SK-MEL-5 (cell line): ENCODE measurements around the gene PYGM. TPM values are rescaled to one million over a fixed set of nuclear protein-coding genes. Genes with fewer than 3 reads are reported as not detected.
A peak's percentile ranks its signal among the peaks of the same experiment; 100 is the strongest.

Experiments used
- DNase-seq: peaks from one replicate; pipeline ENCODE4 v3.0.0-alpha.2; 2016; ENCODE audit warnings: low read depth, low spot score
- in situ Hi-C: cut with HindIII; loops from 2 replicates; pipeline ENCODE4 v1.10.0; 2016; ENCODE audit warnings: low sequenced_read_pairs, high pct_unique_total_duplicates, low pct_unique_long_range_greater_than_20kb
- polyA plus RNA-seq, 2 experiments: library from polyadenylated mRNA; depleted of rRNA; stranded (reverse); fragments of >200 nt; gene quantifications; 2 replicates each; pipeline ENCODE4 v1.2.3, GENCODE V29; 2015
- total RNA-seq: library from RNA; depleted of rRNA; stranded (reverse); fragments of >200 nt; shearing (Covaris generic); gene quantifications from 2 replicates; pipeline ENCODE4 v1.2.3, GENCODE V29; 2014; rRNA removed

The PYGM gene
- total RNA-seq = 0.05 and 0.08 TPM in 2 replicates
- 0.02 and 0.05 TPM in 2 replicates for polyA plus RNA-seq (2015; cell fraction: cytosol; rRNA removed)
- polyA plus RNA-seq (2015; cell fraction: nucleus; rRNA removed) = 1.2 and 1.5 TPM in 2 replicates

- no peak for DNase-seq
- in situ Hi-C loops = no loop called here
Observed at GRCh38 chr11:64759722-64760719, at the start of gene PYGM. Gene PYGM, minus strand, starts transcription at chr11:64759974. Its CDS starts 76 bp downstream, at chr11:64759898.

GRCh38 chr11:64805481-64805880, 45.7 kb upstream of the PYGM start:
- no peak for DNase-seq
- in situ Hi-C loops = no loop called here

- in situ Hi-C loops = no loop called here
- peak; percentile 40 for DNase-seq
Observed at GRCh38 chr11:64804346-64805210, 44.8 kb upstream of the PYGM start.

GRCh38 chr11:64803846-64804345, 44.1 kb upstream of the PYGM start:
- in situ Hi-C loops = no loop called here
- DNase-seq = no peak

GRCh38 chr11:64803158-64803845, 43.5 kb upstream of the PYGM start, which contains the start of gene MAP4K2:
Gene MAP4K2, minus strand, starts transcription at chr11:64803214. Its CDS starts 65 bp downstream, at chr11:64803149.
- DNase-seq = peak; percentile 84
- in situ Hi-C loops = no loop called here

- in situ Hi-C loops = no loop called here
- DNase-seq = no peak
Observed at GRCh38 chr11:64802370-64803157, 42.8 kb upstream of the PYGM start.

GRCh38 chr11:64801561-64802369, 42.0 kb upstream of the PYGM start:
- DNase-seq = no peak
- in situ Hi-C loops = no loop called here

GRCh38 chr11:64801158-64801464, 41.3 kb upstream of the PYGM start:
- in situ Hi-C loops = no loop called here

GRCh38 chr11:64800303-64801157, 40.8 kb upstream of the PYGM start:
- in situ Hi-C loops = no loop called here

More at GRCh38 chr11:64801158-64801464, 41.3 kb upstream of the PYGM start:
- no peak for DNase-seq

GRCh38 chr11:64799623-64800302, 40.0 kb upstream of the PYGM start:
- in situ Hi-C loops = no loop called here
- no peak for DNase-seq

More at GRCh38 chr11:64800303-64801157, 40.8 kb upstream of the PYGM start:
- no peak for DNase-seq

- no peak for DNase-seq
- in situ Hi-C loops = no loop called here
Observed at GRCh38 chr11:64799256-64799622, 39.5 kb upstream of the PYGM start.

- in situ Hi-C loops = no loop called here
- DNase-seq = no peak
Observed at GRCh38 chr11:64796757-64797541, 37.2 kb upstream of the PYGM start.

- in situ Hi-C loops = no loop called here
- no peak for DNase-seq
Observed at GRCh38 chr11:64796047-64796756, 36.4 kb upstream of the PYGM start.
